ENCODE results near the gene KCNAB1. TPM values are rescaled to one million over a fixed set of nuclear protein-coding genes. Genes with fewer than 3 reads are reported as not detected.

The KCNAB1 gene
- total and polyA plus RNA-seq, 4 donors: 0.16 to 2.4 (median 0.72) TPM

DNA sequence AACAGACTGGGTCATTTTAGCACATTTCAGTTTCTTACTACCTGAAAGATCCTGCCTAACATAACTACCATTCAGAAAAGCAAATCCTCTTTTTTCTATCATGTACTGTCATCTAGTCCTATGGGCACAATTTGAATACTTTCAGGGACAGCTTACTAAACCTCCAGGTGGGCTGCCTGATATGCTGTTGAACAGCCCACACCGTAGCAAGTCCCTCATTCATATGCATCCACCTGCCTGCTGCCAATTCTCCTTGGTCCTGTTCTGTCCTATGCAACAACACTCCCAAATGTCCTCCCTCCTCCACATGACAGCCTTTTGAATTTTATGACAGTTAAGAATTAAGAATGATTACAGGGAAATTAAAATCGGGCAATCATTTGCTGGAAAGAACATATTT lies 137.9 kb downstream of the KCNAB1 start:
- H3K9ac ChIP-seq (ENCODE audit: insufficient read depth in 1 of 2, low read length in 2 of 2): no peak overlapping the region
- 86 to 88% methylated on average over 2 of the region's 2 CpGs for WGBS, 2 donors
- no peak for ATAC-seq (ENCODE audit: insufficient read depth, low FRiP score)

DNA sequence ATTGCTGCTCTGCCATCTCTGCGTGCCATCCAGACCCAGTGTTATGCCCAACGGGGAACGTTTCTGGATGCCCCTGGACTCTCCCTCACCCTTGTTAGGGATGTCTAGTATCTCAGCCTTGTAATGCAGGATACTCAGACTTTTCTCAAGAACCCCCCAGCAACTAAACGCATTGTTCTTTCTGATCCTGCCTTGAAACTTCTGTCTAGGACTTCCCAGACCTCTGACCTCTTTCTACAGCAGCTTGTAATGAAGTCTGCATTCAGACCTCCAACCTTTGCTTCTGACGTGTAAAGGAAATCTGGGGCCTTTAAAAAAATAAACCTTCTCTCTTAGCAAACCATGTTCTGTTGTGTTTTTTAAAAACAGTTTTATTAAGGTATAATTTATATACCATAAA lies 139.5 kb downstream of the KCNAB1 start:
- DNase-seq (no peak), ATAC-seq (ENCODE audit: insufficient read depth, low FRiP score) (no peak)
- 74 to 83% methylated on average over 5 of the region's 5 CpGs for WGBS, 2 donors
- H3K36me3 ChIP-seq (ENCODE audit: control insufficient read depth in 4 of 4, insufficient read depth in 4 of 4, low read length in 4 of 4): no peaks in the 10 kb centered on the region
- H3K9ac ChIP-seq (ENCODE audit: insufficient read depth in 1 of 2, low read length in 2 of 2): no peak overlapping the region
- H3K9me3 ChIP-seq (ENCODE audit: control insufficient read depth in 4 of 4, insufficient read depth in 3 of 4, low read length in 3 of 4): peaks cover 0 to 2% (median 0%) of the 10 kb centered on the region in 4 donors
- no peak for TF ChIP-seq CTCF (IDR thresholded peaks at IDR 0.05; ENCODE audit: control extremely low read depth, extremely low read depth)
- H3K27ac ChIP-seq (ENCODE audit: low read depth in 1 of 2, low read length in 1 of 2): no peak overlapping the region
- no peaks in the 10 kb centered on the region for H3K4me1 ChIP-seq (ENCODE audit: control insufficient read depth in 5 of 5, insufficient read depth in 5 of 5, low read length in 5 of 5)
- no peak overlapping the region for H3K4me3 ChIP-seq
- H3K27me3 ChIP-seq (ENCODE audit: control insufficient read depth in 3 of 3, insufficient read depth in 3 of 3, low read length in 2 of 3): no peaks in the 10 kb centered on the region

More for the DNA sequence above, 137.9 kb downstream of the KCNAB1 start:
- no peak overlapping the region for H3K4me3 ChIP-seq
- no peaks in the 10 kb centered on the region for H3K27me3 ChIP-seq (ENCODE audit: control insufficient read depth in 3 of 3, insufficient read depth in 3 of 3, low read length in 2 of 3)
- TF ChIP-seq CTCF (IDR thresholded peaks at IDR 0.05; ENCODE audit: control extremely low read depth, extremely low read depth): no peak
- no peak for DNase-seq
- H3K4me1 ChIP-seq (ENCODE audit: control insufficient read depth in 5 of 5, insufficient read depth in 5 of 5, low read length in 5 of 5): peaks cover 0 to 4% (median 0%) of the 10 kb centered on the region in 5 donors
- no peaks in the 10 kb centered on the region for H3K36me3 ChIP-seq (ENCODE audit: control insufficient read depth in 4 of 4, insufficient read depth in 4 of 4, low read length in 4 of 4)
- peaks cover 0 to 2% (median 0%) of the 10 kb centered on the region in 4 donors for H3K9me3 ChIP-seq (ENCODE audit: control insufficient read depth in 4 of 4, insufficient read depth in 3 of 4, low read length in 3 of 4)
- H3K27ac ChIP-seq (ENCODE audit: low read depth in 1 of 2, low read length in 1 of 2): no peak overlapping the region

- H3K9ac ChIP-seq (ENCODE audit: insufficient read depth in 1 of 2, low read length in 2 of 2): no peak overlapping the region
- H3K27me3 ChIP-seq (ENCODE audit: control insufficient read depth in 3 of 3, insufficient read depth in 3 of 3, low read length in 2 of 3): no peaks in the 10 kb centered on the region
- H3K4me3 ChIP-seq: no peak overlapping the region
- no peak for TF ChIP-seq CTCF (IDR thresholded peaks at IDR 0.05; ENCODE audit: control extremely low read depth, extremely low read depth)
- DNase-seq (no peak), ATAC-seq (ENCODE audit: insufficient read depth, low FRiP score) (no peak)
- H3K36me3 ChIP-seq (ENCODE audit: control insufficient read depth in 4 of 4, insufficient read depth in 4 of 4, low read length in 4 of 4): no peaks in the 10 kb centered on the region
- H3K27ac ChIP-seq (ENCODE audit: low read depth in 1 of 2, low read length in 1 of 2): no peak overlapping the region
- WGBS, 2 donors: 83 to 88% methylated on average over 1 of the region's 1 CpG
- H3K4me1 ChIP-seq (ENCODE audit: control insufficient read depth in 5 of 5, insufficient read depth in 5 of 5, low read length in 5 of 5): no peaks in the 10 kb centered on the region
- H3K9me3 ChIP-seq (ENCODE audit: control insufficient read depth in 4 of 4, insufficient read depth in 3 of 4, low read length in 3 of 4): peaks cover 0 to 2% (median 0%) of the 10 kb centered on the region in 4 donors
These were observed 140.0 kb downstream of the KCNAB1 start for GRCh38 chr3:156260331-156260730.

GRCh38 chr3:156264771-156265170 lies 144.4 kb downstream of the KCNAB1 start:
- ATAC-seq (ENCODE audit: insufficient read depth, low FRiP score) (no peak), DNase-seq (no peak)
- 88 to 94% methylated on average over 1 of the region's 1 CpG for whole genome bisulfite sequencing, 2 donors
- no peaks in the 10 kb centered on the region for H3K4me1 ChIP-seq (ENCODE audit: control insufficient read depth in 5 of 5, insufficient read depth in 5 of 5, low read length in 5 of 5)
- H3K27me3 ChIP-seq (ENCODE audit: control insufficient read depth in 3 of 3, insufficient read depth in 3 of 3, low read length in 2 of 3): no peaks in the 10 kb centered on the region
- H3K36me3 ChIP-seq (ENCODE audit: control insufficient read depth in 4 of 4, insufficient read depth in 4 of 4, low read length in 4 of 4): no peaks in the 10 kb centered on the region
- no peak overlapping the region for H3K27ac ChIP-seq (ENCODE audit: low read depth in 1 of 2, low read length in 1 of 2)
- no peak for TF ChIP-seq CTCF (IDR thresholded peaks at IDR 0.05; ENCODE audit: control extremely low read depth, extremely low read depth)
- no peaks in the 10 kb centered on the region for H3K9me3 ChIP-seq (ENCODE audit: control insufficient read depth in 4 of 4, insufficient read depth in 3 of 4, low read length in 3 of 4)
- H3K9ac ChIP-seq (ENCODE audit: insufficient read depth in 1 of 2, low read length in 2 of 2): no peak overlapping the region
- no peak overlapping the region for H3K4me3 ChIP-seq
